GM15510 (cell line): Measurements from ENCODE around the gene RAB6B.

Experiments
- POLR2A ChIP-seq: IDR thresholded peaks from 3 replicates; pipeline ENCODE4 v1.6.1; 2011; ENCODE audit warnings: borderline replicate concordance; ENCODE audit not compliant: insufficient read length; ENCODE audit errors: extremely low read depth

RAB6B gene

DNA sequence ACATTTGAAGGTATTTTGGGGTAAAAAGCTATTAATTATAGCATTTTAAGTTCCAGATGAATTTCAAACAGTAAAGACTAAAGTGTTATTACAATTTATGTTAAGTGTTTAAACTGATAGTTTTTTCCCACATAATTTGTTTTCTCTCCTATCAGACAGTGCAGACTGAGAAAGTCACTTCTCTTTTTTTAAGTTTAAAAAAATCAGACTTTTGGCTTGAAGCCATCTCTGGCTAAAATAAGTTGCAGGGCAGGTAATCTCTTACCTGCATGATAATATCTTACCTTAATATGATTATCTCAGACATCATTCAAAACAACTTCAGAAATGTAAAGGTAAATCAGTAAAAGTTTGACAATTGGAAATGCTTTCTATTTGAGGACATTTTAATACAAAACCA lies 21.5 kb upstream of the RAB6B start:
- TF ChIP-seq POLR2A: no peak

GRCh38 chr3:133915685-133916658 lies 20.3 kb upstream of the RAB6B start:
- no peak for TF ChIP-seq POLR2A

DNA sequence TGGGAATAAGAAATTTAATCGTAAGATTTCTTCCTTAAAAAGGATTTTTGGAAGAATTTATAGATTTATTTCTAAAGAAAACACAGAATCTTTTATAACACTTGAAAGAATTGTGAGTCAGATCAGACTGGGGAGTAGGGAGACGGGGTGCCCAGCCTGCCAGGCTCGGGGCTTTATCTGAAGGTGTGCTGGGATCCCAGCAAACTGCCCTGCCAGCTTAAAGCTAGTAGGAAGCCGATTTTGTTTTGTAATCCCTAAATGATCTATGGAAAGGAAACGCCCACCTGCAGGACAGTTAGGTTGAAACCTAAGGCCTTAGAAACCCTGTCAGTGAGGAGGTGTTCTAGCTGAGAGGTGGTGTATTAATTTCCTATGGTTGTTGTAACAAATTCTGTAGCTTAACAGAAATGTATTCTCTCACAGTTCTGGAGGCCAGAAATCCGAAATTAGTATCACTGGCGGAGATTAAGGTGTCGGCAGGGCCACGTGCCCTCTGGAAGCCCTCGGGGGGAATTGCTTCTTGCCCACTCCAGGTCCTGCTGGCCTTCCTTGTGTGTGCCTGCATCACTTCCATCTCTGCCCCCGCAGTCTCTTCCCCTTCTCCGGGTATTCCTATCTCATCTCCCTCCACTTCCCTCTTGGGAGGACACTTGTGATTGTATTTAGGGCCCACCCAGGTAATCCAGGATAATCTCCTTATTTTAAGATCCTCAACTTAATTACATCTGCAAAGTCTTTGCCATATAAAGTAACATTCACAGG lies 19.3 kb upstream of the RAB6B start:
- TF ChIP-seq POLR2A: no peak

DNA sequence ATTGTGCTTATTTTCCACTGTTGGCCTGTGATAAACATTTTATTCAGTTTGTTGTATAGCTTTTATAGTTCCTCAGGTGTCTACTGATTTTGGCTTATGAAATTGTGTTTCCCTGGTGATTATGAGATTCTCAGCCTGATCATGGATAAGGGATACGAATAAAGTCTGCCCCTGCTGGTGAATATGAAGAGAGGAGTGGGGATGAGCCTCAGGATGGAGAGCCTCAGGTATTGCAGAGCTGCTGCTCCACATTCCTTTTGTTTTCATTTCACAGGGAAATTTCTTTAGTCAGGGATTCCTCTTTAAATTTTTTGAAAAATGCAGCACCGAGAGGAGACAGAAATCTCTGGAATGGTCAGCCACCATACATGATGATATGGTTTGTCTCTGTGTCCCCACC lies 14.7 kb upstream of the RAB6B start:
- TF ChIP-seq POLR2A: no peak

DNA sequence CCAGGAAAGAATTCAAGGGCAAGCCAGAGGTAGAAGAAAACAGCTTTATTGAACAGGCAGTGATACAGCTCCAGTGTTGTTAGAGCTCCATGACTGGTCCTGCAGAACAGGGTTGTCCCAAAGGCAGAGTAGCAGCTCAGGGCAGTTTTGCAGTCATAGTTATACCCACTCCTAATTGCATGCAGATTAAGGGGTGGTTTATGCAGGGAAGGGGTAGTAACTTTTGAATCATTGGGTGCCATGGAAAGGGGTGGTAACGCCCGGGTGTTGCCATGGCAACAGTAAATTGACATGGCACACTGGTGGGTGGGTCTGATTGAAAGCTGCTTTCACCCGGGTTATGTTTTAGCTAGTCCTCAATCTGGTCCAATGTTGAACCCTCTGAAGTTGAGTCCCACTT lies 9.7 kb upstream of the RAB6B start:
- TF ChIP-seq POLR2A: no peak

GRCh38 chr3:133901847-133902246 lies 6.2 kb upstream of the RAB6B start:
- TF ChIP-seq POLR2A: no peak

DNA sequence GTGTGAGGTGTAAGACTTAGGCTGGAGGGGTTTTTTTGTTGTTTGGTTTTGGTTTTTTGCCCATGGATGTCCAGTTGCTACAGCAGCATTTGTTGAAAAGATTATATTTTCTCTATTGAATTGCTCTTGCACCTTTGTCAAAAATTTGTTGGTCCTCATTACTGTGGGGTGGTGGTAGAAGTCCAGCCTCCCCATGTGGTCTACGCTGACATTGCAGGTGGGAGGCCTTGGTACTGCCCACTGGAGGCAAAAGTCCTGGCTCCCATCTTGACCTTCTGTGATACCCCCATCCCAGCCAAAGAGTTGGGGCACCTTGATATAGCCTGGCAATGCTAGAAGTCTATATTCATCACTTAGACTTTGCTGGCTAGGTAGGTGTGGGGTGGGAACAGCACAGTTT lies 5.4 kb upstream of the RAB6B start:
- TF ChIP-seq POLR2A: no peak

GRCh38 chr3:133899311-133899710 lies 3.6 kb upstream of the RAB6B start:
- TF ChIP-seq POLR2A: no peak

- no peak for TF ChIP-seq POLR2A
These were observed 1.9 kb upstream of the RAB6B start for GRCh38 chr3:133897547-133897946.

DNA sequence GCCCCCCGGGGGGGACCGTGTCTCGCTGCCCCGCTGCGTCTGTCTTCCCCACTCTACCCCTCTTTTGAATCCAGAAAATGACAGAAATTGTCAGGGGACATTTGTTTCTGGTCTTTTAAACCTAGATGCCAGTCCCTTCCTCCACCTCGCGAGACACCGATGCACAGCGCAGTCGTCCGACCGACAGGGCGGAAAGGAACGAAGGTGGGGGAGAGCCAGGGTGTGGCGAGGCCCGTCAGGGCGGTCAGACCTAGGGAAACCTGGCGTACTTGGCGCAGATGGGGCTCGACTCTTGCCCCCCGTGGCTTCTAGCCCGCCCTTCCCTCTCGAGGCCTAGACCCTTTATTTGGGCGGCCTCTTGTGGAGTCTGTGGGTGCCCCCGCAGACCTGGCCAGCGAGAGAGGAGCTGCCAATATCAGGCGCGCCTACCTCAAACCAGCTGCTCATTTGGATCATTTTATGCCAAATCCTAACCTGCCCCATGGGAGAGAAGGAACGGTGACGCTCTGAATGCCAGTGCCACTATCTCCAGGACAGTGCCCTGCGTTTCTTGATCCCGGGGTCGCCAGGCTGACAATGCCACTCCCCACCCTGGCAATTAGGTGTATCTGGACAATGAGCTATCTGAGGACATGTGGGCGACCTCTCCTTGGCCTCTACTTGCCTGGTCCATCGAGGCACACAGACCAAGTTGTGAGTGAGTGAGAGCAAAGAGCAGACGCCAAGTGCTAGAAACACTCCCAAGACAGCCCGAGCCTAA lies 500 bp upstream of the RAB6B start:
- TF ChIP-seq POLR2A: no peak

GRCh38 chr3:133894353-133895207 lies 1.1 kb downstream of the RAB6B start:
- no peak for TF ChIP-seq POLR2A

- no peak for TF ChIP-seq POLR2A
These were observed 1.9 kb downstream of the RAB6B start for GRCh38 chr3:133893683-133894352.

DNA sequence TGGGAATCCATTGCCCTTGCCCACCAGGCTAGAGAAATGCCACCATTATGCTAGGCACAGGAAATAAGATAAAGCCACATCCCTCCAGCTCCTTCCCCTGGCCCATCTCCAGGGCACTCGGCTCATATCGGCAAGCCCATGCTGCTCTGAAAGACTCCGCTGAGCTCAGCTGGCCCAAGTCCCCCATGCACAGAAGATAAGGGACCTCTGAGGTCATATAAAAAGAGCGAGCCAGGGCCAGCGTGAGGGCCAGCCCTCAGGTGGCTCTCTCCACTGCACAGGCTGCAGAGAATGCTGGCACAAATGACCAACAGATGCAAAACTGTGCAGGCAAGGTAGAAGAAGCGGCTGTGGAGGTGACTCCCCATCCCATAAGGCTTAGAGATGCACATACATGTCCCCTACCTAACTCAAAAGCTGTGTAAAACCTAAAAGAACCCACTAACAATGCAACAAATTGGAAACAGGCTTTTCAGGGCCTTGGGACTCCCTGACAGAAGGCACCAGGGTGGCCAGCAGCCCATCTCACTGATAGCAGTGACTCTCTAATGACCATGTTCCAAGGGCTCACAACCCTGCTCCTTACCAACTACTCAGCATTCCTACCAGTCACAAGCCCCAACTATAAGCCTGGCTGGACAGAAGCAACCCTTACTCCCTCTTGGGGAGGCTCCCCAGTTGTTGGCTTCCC lies 3.0 kb downstream of the RAB6B start:
- TF ChIP-seq POLR2A: no peak
